Measurements from ENCODE around the gene LOXL4. TPM values are rescaled to one million over a fixed set of nuclear protein-coding genes. Genes with fewer than 3 reads are reported as not detected.

Gene LOXL4
- total RNA-seq, result 10 to 100 TPM in 1 of 5 donors, 1 to 10 TPM in 3, under 1 TPM in 1; 0.29 to 23.7 (median 2.0) TPM
- 1 to 10 TPM; 1.2 to 1.6 (median 1.4) TPM for polyA plus RNA-seq
- long read RNA-seq, donor 1, result 0 reads
- long read RNA-seq, donor 2, partial matches to known transcripts, result 0 of 2 reads
- long read RNA-seq, donor 2, other reads (novel, unspliced or antisense), result 0 of 2 reads
- long read RNA-seq, donor 3, result 0 reads
- long read RNA-seq, donor 4, result 0 reads
- long read RNA-seq, donor 5, result 0 reads
- long read RNA-seq, donor 6, result 0 reads
- long read RNA-seq, donor 7, partial matches to known transcripts, result 0 of 1 reads
- long read RNA-seq, donor 7, other reads (novel, unspliced or antisense), result 0 of 1 reads
- long read RNA-seq, donor 8, result 0 reads
- long read RNA-seq, donor 9, result 0 reads
- long read RNA-seq, donor 10, result 0 reads

GRCh38 chr10:98267894-98268693, at the start of gene LOXL4:
LOXL4 (minus strand) TSS chr10:98268194; CDS start chr10:98263019, 5,175 bp downstream.
- TF ChIP-seq POLR2AphosphoS5 (IDR thresholded peaks at IDR 0.05), result no peak
- TF ChIP-seq, protein P1, sequence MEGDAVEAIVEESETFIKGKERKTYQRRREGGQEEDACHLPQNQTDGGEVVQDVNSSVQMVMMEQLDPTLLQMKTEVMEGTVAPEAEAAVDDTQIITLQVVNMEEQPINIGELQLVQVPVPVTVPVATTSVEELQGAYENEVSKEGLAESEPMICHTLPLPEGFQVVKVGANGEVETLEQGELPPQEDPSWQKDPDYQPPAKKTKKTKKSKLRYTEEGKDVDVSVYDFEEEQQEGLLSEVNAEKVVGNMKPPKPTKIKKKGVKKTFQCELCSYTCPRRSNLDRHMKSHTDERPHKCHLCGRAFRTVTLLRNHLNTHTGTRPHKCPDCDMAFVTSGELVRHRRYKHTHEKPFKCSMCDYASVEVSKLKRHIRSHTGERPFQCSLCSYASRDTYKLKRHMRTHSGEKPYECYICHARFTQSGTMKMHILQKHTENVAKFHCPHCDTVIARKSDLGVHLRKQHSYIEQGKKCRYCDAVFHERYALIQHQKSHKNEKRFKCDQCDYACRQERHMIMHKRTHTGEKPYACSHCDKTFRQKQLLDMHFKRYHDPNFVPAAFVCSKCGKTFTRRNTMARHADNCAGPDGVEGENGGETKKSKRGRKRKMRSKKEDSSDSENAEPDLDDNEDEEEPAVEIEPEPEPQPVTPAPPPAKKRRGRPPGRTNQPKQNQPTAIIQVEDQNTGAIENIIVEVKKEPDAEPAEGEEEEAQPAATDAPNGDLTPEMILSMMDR (IDR thresholded peaks at IDR 0.05), result no peak
- TF ChIP-seq EP300 (IDR thresholded peaks at IDR 0.05), result no peak
- TF ChIP-seq POLR2A (IDR thresholded peaks at IDR 0.05), result no peak
- Histone ChIP-seq H3K36me3 (no peaks in the 10 kb centered on the region), H3K4me3 (peak within 1 kb of the TSS; percentile 43 to 59 (median 54)), H3K4me1 (peaks cover 23 to 49% (median 36%) of the 10 kb centered on the region in 4 donors), H3K9me3 (no peaks in the 10 kb centered on the region), H3K27me3 (peaks cover 0 to 38% (median 12%) of the 10 kb centered on the region in 3 donors), H3K27ac (peak within 1 kb of the TSS in 4 of 5 donors; percentile 67 to 86 (median 79))
- intact Hi-C loops (cut with DNase I; ENCODE audit: low total_unique reads), result no loop called here
- DNase-seq, result peak in 1 of 2 donors; percentile 70
- WGBS, 5 donors, result 3 to 10% (median 3%) methylated on average over 16 to 69 of the region's 75 CpGs

- no peaks in the 10 kb centered on the region for H3K9me3 ChIP-seq
- no peak for DNase-seq
- no peak for TF ChIP-seq POLR2AphosphoS5 (IDR thresholded peaks at IDR 0.05)
- TF ChIP-seq, protein P1 (IDR thresholded peaks at IDR 0.05), result no peak
- no peak for TF ChIP-seq EP300 (IDR thresholded peaks at IDR 0.05)
- no peak for TF ChIP-seq POLR2A (IDR thresholded peaks at IDR 0.05)
These were observed 48.7 kb upstream of the LOXL4 start for GRCh38 chr10:98316661-98317060.

GRCh38 chr10:98316170-98316569, 48.2 kb upstream of the LOXL4 start:
- no peak overlapping the region for H3K4me3 ChIP-seq
- TF ChIP-seq POLR2A (IDR thresholded peaks at IDR 0.05) (no peak), EP300 (IDR thresholded peaks at IDR 0.05) (no peak), POLR2AphosphoS5 (IDR thresholded peaks at IDR 0.05) (no peak)
- TF ChIP-seq, protein P1 (IDR thresholded peaks at IDR 0.05), result no peak
- H3K4me1 ChIP-seq, result peaks cover 0 to 12% (median 0%) of the 10 kb centered on the region in 4 donors
- H3K9me3 ChIP-seq, result no peaks in the 10 kb centered on the region
- 69 to 77% (median 70%) methylated on average over 5 of the region's 5 CpGs for WGBS, 5 donors
- H3K27me3 ChIP-seq, result peaks cover 0 to 7% (median 0%) of the 10 kb centered on the region in 3 donors
- intact Hi-C loops (cut with DNase I; ENCODE audit: low total_unique reads), result no loop called here
- no peak for DNase-seq
- H3K36me3 ChIP-seq, result no peaks in the 10 kb centered on the region
- H3K27ac ChIP-seq, result no peak overlapping the region

More at GRCh38 chr10:98316661-98317060, 48.7 kb upstream of the LOXL4 start:
- no peak overlapping the region for H3K27ac ChIP-seq
- no peaks in the 10 kb centered on the region for H3K36me3 ChIP-seq
- intact Hi-C loops (cut with DNase I; ENCODE audit: low total_unique reads), result no loop called here
- H3K4me3 ChIP-seq, result no peak overlapping the region
- peaks cover 0 to 12% (median 0%) of the 10 kb centered on the region in 4 donors for H3K4me1 ChIP-seq
- H3K27me3 ChIP-seq, result peaks cover 0 to 7% (median 0%) of the 10 kb centered on the region in 3 donors

DNA sequence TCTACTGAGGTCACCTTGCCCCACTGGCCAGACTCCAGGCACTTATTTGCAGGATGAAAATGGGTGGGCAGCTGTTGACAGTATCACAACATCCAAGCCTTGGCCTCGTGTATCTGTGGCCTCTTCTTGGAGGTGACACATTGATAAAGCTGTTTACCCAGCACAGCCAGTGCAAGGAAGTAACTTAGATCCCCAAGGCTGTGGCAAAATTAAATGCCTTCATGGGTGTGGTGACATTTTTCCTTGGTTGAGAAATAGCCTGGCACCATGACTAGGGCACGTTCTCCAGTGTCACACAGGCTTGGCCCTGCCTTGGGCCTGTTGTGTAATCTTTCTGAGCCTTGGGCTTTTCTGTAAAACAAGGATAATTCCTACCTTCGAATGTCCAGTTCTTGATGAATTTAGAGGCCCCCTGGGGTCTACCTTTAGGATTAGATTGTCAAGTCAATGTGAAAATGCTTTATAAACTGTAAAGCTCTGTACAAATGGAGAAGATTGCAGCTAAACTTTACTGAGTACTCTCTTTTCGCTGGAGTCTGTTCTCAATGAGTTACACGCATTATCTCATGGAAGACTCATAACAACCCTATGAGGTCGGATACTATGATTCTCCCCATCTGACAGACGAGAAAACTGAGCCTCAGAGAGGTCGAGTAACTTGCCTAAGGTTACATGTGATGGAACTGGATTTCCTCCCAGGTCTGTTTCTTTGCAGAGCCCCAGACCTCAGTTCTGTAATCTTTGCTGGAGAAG, 46.7 kb upstream of the LOXL4 start:
- Histone ChIP-seq H3K9me3 (no peaks in the 10 kb centered on the region), H3K36me3 (no peaks in the 10 kb centered on the region), H3K27me3 (peaks cover 0 to 7% (median 0%) of the 10 kb centered on the region in 3 donors), H3K27ac (peak overlapping the region in 1 of 5 donors; percentile 40), H3K4me3 (no peak overlapping the region), H3K4me1 (peaks cover 0 to 14% (median 1%) of the 10 kb centered on the region in 4 donors)
- WGBS, 5 donors, result 73 to 79% (median 75%) methylated on average over 8 of the region's 8 CpGs
- intact Hi-C loops (cut with DNase I; ENCODE audit: low total_unique reads), result no loop called here
- DNase-seq, result peak in 1 of 2 donors; percentile 43
- TF ChIP-seq, protein P1 (IDR thresholded peaks at IDR 0.05), result no peak
- TF ChIP-seq POLR2AphosphoS5 (IDR thresholded peaks at IDR 0.05), result peak in 2 of 3 donors; percentile 51 to 80

Measured in stomach (tissue), 19 donors.